ENCODE data around the gene LMBR1L.

DNA sequence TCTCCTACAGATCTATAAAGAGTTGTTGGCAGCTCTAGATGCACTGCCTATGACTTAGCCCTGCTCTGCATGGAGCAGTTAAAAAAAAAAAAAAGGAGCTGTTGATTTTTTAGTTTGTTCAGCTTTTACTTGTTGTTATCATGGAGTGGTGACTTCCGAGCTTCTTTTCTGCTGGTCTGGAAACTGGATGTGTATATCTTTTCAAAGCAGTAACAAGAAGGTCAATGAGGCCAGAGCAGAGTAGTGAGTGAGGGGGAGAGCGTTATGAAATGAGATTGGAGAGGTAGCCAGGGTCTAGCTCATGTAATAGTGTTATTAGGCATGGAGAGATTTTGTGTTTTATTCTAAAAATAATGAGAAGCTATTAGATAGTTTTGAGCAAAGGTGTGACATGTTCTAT, 33.7 kb upstream of the LMBR1L start:
- TF ChIP-seq EP300 (IDR thresholded peaks at IDR 0.05) = no peak
- TF ChIP-seq, protein P1, sequence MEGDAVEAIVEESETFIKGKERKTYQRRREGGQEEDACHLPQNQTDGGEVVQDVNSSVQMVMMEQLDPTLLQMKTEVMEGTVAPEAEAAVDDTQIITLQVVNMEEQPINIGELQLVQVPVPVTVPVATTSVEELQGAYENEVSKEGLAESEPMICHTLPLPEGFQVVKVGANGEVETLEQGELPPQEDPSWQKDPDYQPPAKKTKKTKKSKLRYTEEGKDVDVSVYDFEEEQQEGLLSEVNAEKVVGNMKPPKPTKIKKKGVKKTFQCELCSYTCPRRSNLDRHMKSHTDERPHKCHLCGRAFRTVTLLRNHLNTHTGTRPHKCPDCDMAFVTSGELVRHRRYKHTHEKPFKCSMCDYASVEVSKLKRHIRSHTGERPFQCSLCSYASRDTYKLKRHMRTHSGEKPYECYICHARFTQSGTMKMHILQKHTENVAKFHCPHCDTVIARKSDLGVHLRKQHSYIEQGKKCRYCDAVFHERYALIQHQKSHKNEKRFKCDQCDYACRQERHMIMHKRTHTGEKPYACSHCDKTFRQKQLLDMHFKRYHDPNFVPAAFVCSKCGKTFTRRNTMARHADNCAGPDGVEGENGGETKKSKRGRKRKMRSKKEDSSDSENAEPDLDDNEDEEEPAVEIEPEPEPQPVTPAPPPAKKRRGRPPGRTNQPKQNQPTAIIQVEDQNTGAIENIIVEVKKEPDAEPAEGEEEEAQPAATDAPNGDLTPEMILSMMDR (IDR thresholded peaks at IDR 0.05) = no peak

All from upper lobe of left lung (tissue), 4 donors.